ENCODE data around the gene GRIA3. TPM values are rescaled to one million over a fixed set of nuclear protein-coding genes. Genes with fewer than 3 reads are reported as not detected.

GRIA3 gene
- total and polyA plus RNA-seq, 10 of the 15 experiments (the other 5 are each of a cell fraction or from before 2014, with no cell fraction given): 0.45 to 4.3 (median 2.2) TPM

GRCh38 chrX:123486297-123486696, 302.2 kb downstream of the GRIA3 start:
- H3K9me3 ChIP-seq (replicated peaks; ENCODE audit: control insufficient read depth, insufficient read depth, low read length): no peaks in the 10 kb centered on the region
- POLR2A ChIA-PET: no interaction called here
- no peak overlapping the region for H3K4me2 ChIP-seq (ENCODE audit: control insufficient read depth, insufficient read depth)
- no peaks in the 10 kb centered on the region for H3K36me3 ChIP-seq (ENCODE audit: control insufficient read depth in 2 of 2, insufficient read depth in 2 of 2, low read length in 1 of 2)
- FAIRE-seq: no peak
- DNase-seq (ENCODE audit: low read depth, low spot score): no peak
- H2AFZ ChIP-seq (ENCODE audit: control insufficient read depth, low read depth, low read length): no peak overlapping the region
- H3K9ac ChIP-seq (ENCODE audit: control insufficient read depth, insufficient read depth, low read length): no peak overlapping the region
- TF ChIP-seq NBN (IDR thresholded peaks at IDR 0.05) (no peak), BCL11A (IDR thresholded peaks at IDR 0.05; ENCODE audit: low read depth, low read length) (no peak), MEF2B (IDR thresholded peaks at IDR 0.05; ENCODE audit: partially characterized antibody, poor library complexity, severe bottlenecking) (no peak), IRF5 (IDR thresholded peaks at IDR 0.05; ENCODE audit: borderline replicate concordance) (no peak), DPF2 (IDR thresholded peaks at IDR 0.05) (no peak), BHLHE40 (IDR thresholded peaks at IDR 0.05; ENCODE audit: borderline replicate concordance in 1 of 2, low read depth in 2 of 2, low read length in 1 of 2) (no peak), SMARCA5 (IDR thresholded peaks at IDR 0.05) (no peak), NR2C1 (IDR thresholded peaks at IDR 0.05) (no peak), SUPT20H (IDR thresholded peaks at IDR 0.05; ENCODE audit: borderline replicate concordance, control insufficient read depth, low read depth, low read length) (no peak), YY1 (IDR thresholded peaks at IDR 0.05; ENCODE audit: low read depth, low read length) (no peak), PKNOX1 (IDR thresholded peaks at IDR 0.05) (no peak)
- no TSS peak for BruUV-seq (replicated peaks)
- CTCF ChIA-PET: no interaction called here
- no peaks in the 10 kb centered on the region for H3K4me1 ChIP-seq (ENCODE audit: control insufficient read depth, insufficient read depth, low read length)
- in situ Hi-C loops (cut with MboI): no loop called here
- no peak for ATAC-seq
- H3K79me2 ChIP-seq (ENCODE audit: control insufficient read depth, insufficient read depth, low read length): no peaks in the 10 kb centered on the region
- SMC1A ChIA-PET (ENCODE audit: uncharacterized antibody, unreplicated experiment): no interaction called here
- WGBS (ENCODE audit: insufficient coverage, insufficient replicate concordance, low lambda C conversion rate, missing lambda C conversion rate): 80% methylated on average over 2 of the region's 2 CpGs
- H3K27ac ChIP-seq (ENCODE audit: control insufficient read depth, insufficient read depth): no peak overlapping the region
- H4K20me1 ChIP-seq (ENCODE audit: control insufficient read depth, insufficient read depth): no peaks in the 10 kb centered on the region
- no peak overlapping the region for H3K4me3 ChIP-seq
- RAD21 ChIA-PET (ENCODE audit: unreplicated experiment): no interaction called here
- intact Hi-C loops (cut with micrococcal nuclease; ENCODE audit: unreplicated experiment): no loop called here
- no peaks in the 10 kb centered on the region for H3K27me3 ChIP-seq (replicated peaks in 1 of 2; ENCODE audit: control insufficient read depth in 2 of 2, insufficient read depth in 2 of 2, low read length in 1 of 2)
